RWPE1 (cell line): Measurements from ENCODE around the gene UNCX.
"Not testable (repeated sequence)": the region's sequence is repeated elsewhere in the genome, so short reads cannot be mapped to it uniquely, and the experiment has no call there.

ENCODE experiments used
- CTCF ChIA-PET: fragments of 350-600 bp; sonication (Branson Sonifier 250); formaldehyde crosslinking; extraction: SDS; loops from one replicate; lab custom pipeline; 2021; lab: Yijun Ruan, JAX
- POLR2A ChIA-PET: fragments of 400-600 bp; formaldehyde crosslinking; extraction: SDS; loops from one replicate; lab custom pipeline; 2020; ENCODE audit warnings: antibody characterized with exemption; ENCODE audit not compliant: low non-redundant PET; lab: Yijun Ruan, JAX
- DNase-seq: peaks from one replicate; pipeline ENCODE4 v3.0.0; 2012; ENCODE audit warnings: low spot score
- H3K27ac ChIP-seq: fragments of 450-650 bp; 2 replicates; pipeline ENCODE4 v1.5.1; 2017
- CTCF ChIP-seq: fragments of 450-650 bp; conservative IDR thresholded peaks from 2 replicates; pipeline ENCODE4 v1.5.1; 2017; ENCODE audit warnings: low read depth, mild to moderate bottlenecking

The UNCX gene

GRCh38 chr7:1204460-1205140 is 28.1 kb upstream of the UNCX start:
- POLR2A ChIA-PET: no interaction called here
- TF ChIP-seq CTCF: no peak
- no peak overlapping the region for H3K27ac ChIP-seq
- DNase-seq: no peak
- CTCF ChIA-PET: interaction anchor here (0.8 kb wide), 1 partner anchor 11 kb away, joined by 3 read pairs; no protein-coding TSS in a partner anchor

- H3K27ac ChIP-seq, POLR2A ChIA-PET, DNase-seq: not testable (repeated sequence)
- CTCF ChIA-PET: interaction anchor here (0.6 kb wide), 1 partner anchor 139 kb away, joined by 6 read pairs; no protein-coding TSS in a partner anchor
These were observed 26.9 kb upstream of the UNCX start for GRCh38 chr7:1205742-1206141.

- CTCF ChIA-PET: interaction anchor here (0.6 kb wide), 1 partner anchor 191 kb away, joined by 5 read pairs; no protein-coding TSS in a partner anchor
- POLR2A ChIA-PET: no interaction called here
These were observed 23.6 kb upstream of the UNCX start for GRCh38 chr7:1209097-1209496.

GRCh38 chr7:1210321-1210978 is 22.2 kb upstream of the UNCX start:
- TF ChIP-seq CTCF: no peak
- ChIA-PET POLR2A (no interaction called here), CTCF (interaction anchor here (0.6 to 1.1 kb wide), 4 partner anchors 12 to 217 kb away, joined by 3 to 4 read pairs (median 4); no protein-coding TSS in a partner anchor)
- no peak for DNase-seq
- H3K27ac ChIP-seq: peak overlapping the region; percentile 32

More at GRCh38 chr7:1209097-1209496, 23.6 kb upstream of the UNCX start:
- no peak overlapping the region for H3K27ac ChIP-seq
- no peak for DNase-seq
- TF ChIP-seq CTCF: no peak

GRCh38 chr7:1210979-1211608 is 21.6 kb upstream of the UNCX start:
- POLR2A ChIA-PET: no interaction called here
- no peak for DNase-seq
- peak overlapping the region; percentile 32 for H3K27ac ChIP-seq
- CTCF ChIA-PET: interaction anchor here (0.8 to 1.1 kb wide), 3 partner anchors 9 to 218 kb away, joined by 4 read pairs; no protein-coding TSS in a partner anchor
- no peak for TF ChIP-seq CTCF

- POLR2A ChIA-PET: no interaction called here
These were observed 21.1 kb upstream of the UNCX start for GRCh38 chr7:1211611-1212010.

GRCh38 chr7:1212025-1212424 is 20.6 kb upstream of the UNCX start:
- H3K27ac ChIP-seq, DNase-seq, CTCF ChIA-PET, POLR2A ChIA-PET: not testable (repeated sequence)

More at GRCh38 chr7:1211611-1212010, 21.1 kb upstream of the UNCX start:
- CTCF ChIA-PET: interaction anchor here (0.8 kb wide), 1 partner anchor 8 kb away, joined by 4 read pairs; no protein-coding TSS in a partner anchor
- no peak for DNase-seq
- peak overlapping the region; percentile 32 for H3K27ac ChIP-seq
- TF ChIP-seq CTCF: no peak
